Liver (tissue), 3 donors: ENCODE results near the gene ATXN1.

Source experiments
- CTCF ChIP-seq: fragments of 150-350 bp; IDR thresholded peaks from 2 replicates; pipeline ENCODE4 v1.5.1; 2017; ENCODE audit warnings: improper control_type of control experiment, low read depth, low read length; ENCODE audit not compliant: missing input control
- EGR1 ChIP-seq, 2 donors: IDR thresholded peaks; 2 replicates each; pipeline ENCODE4 v1.6.1; 2016 to 2018; ENCODE audit warnings: antibody characterized with exemption in 2 of 2, low read depth in 2 of 2
- FOXA1 ChIP-seq: IDR thresholded peaks from 2 replicates; pipeline ENCODE4 v1.6.1; 2016; ENCODE audit warnings: antibody characterized with exemption
- GABPA ChIP-seq, 2 donors: IDR thresholded peaks in 1 of 2; conservative IDR thresholded peaks in 1 of 2; 2 replicates each; pipeline ENCODE4 v1.6.1; 2016; ENCODE audit warnings: antibody characterized with exemption in 2 of 2, mild to moderate bottlenecking in 1 of 2, moderate library complexity in 1 of 2
- HNF4A ChIP-seq, 2 donors: conservative IDR thresholded peaks; 2 replicates each; pipeline ENCODE4 v1.6.1; 2016; ENCODE audit warnings: antibody characterized with exemption in 2 of 2, mild to moderate bottlenecking in 2 of 2
- JUND ChIP-seq, 2 donors: IDR thresholded peaks; 2 replicates each; pipeline ENCODE4 v1.6.1; 2016; ENCODE audit warnings: antibody characterized with exemption in 2 of 2
- RAD21 ChIP-seq, 2 donors: IDR thresholded peaks; 2 replicates each; pipeline ENCODE4 v1.6.1; 2016; ENCODE audit warnings: antibody characterized with exemption in 2 of 2, mild to moderate bottlenecking in 2 of 2
- REST ChIP-seq: IDR thresholded peaks from 2 replicates; pipeline ENCODE4 v1.6.1; 2016; ENCODE audit warnings: antibody characterized with exemption, mild to moderate bottlenecking
- RXRA ChIP-seq, 2 donors: IDR thresholded peaks; 2 replicates each; pipeline ENCODE4 v1.6.1; 2017 to 2018; ENCODE audit warnings: antibody characterized with exemption in 2 of 2, mild to moderate bottlenecking in 1 of 2
- SP1 ChIP-seq: IDR thresholded peaks from 2 replicates; pipeline ENCODE4 v1.6.1; 2018; ENCODE audit warnings: antibody characterized with exemption, mild to moderate bottlenecking
- TAF1 ChIP-seq: conservative IDR thresholded peaks from 2 replicates; pipeline ENCODE4 v1.6.1; 2016; ENCODE audit warnings: antibody characterized with exemption, mild to moderate bottlenecking
- donor health status: healthy.
- donor health status: healthy.

DNA sequence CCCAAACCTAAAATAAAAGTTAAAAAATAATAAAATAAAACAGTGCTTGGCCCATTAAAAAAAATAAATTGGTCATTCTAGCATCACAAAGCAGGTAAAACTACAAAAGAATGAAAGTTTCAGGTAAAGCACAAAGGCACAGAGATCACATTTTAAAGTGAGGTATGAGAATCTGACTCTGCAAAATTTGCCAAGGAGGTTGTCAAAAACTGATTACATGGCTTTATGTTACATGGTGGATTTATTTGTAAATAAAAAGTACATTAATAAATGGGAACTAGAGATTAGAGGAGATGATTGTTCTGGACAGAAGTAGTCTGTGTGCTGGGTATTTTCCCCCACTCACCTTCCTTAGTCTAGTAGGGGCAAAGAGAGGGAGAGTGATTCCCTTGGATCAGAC lies 24.2 kb upstream of the ATXN1 start:
- TF ChIP-seq REST (no peak), CTCF (no peak), EGR1 (IDR thresholded peaks at IDR 0.05; ENCODE audit: low read depth in 2 of 2) (no peak), JUND (IDR thresholded peaks at IDR 0.05) (no peak), GABPA (IDR thresholded peaks at IDR 0.05 in 1 of 2, conservative IDR thresholded peaks at IDR 0.05 in 1 of 2) (no peak), RAD21 (IDR thresholded peaks at IDR 0.05) (no peak), RXRA (IDR thresholded peaks at IDR 0.05) (no peak), TAF1 (no peak), SP1 (no peak), FOXA1 (no peak), HNF4A (conservative IDR thresholded peaks at IDR 0.05) (no peak)
